CD4-positive, CD25-positive, alpha-beta regulatory T cell (primary cell): Measurements from ENCODE around the gene XYLT1. TPM values are rescaled to one million over a fixed set of nuclear protein-coding genes. Genes with fewer than 3 reads are reported as not detected.

ENCODE experiments used
- ATAC-seq, 2 donors: fragments of 150-1000 bp; cut with Tn5 transposase; one replicate each; pipeline ENCODE4 v1.10.0; 2021; ENCODE audit warnings: low read depth in 2 of 2, moderate number of reproducible peaks in 2 of 2, moderate library complexity in 1 of 2
- DNase-seq, 3 donors: peaks; one replicate each; pipeline versions ENCODE4 v3.0.0 to v3.0.0-alpha.2; 2012 to 2022; ENCODE audit warnings: mixed read lengths in 1 of 3
- H3K27ac ChIP-seq: one replicate; pipeline ENCODE4 v1.7.0; 2013; ENCODE audit warnings: mild to moderate bottlenecking, low read length; ENCODE audit not compliant: insufficient read depth, poor library complexity, severe bottlenecking
- H3K27me3 ChIP-seq: one replicate; pipeline ENCODE4 v1.7.0; 2013; ENCODE audit warnings: low read length; ENCODE audit not compliant: control insufficient read depth, insufficient read depth
- H3K36me3 ChIP-seq: one replicate; pipeline ENCODE4 v1.7.0; 2013; ENCODE audit warnings: mild to moderate bottlenecking, low read length, moderate library complexity; ENCODE audit not compliant: control insufficient read depth, insufficient read depth
- H3K4me1 ChIP-seq: 2 replicates; pipeline ENCODE4 v1.7.0; 2013; ENCODE audit warnings: mild to moderate bottlenecking, low read length; ENCODE audit not compliant: insufficient read depth, control insufficient read depth, poor library complexity, severe bottlenecking
- H3K4me3 ChIP-seq: one replicate; pipeline ENCODE4 v1.7.0; 2013; ENCODE audit warnings: low read depth, mild to moderate bottlenecking, low read length, moderate library complexity
- H3K9me3 ChIP-seq, 2 experiments: 1 replicate in 1 of 2; 2 replicates in 1 of 2; pipeline ENCODE4 v1.7.0; 2013; ENCODE audit warnings: low read length in 2 of 2, mild to moderate bottlenecking in 1 of 2, moderate library complexity in 1 of 2; ENCODE audit not compliant: control insufficient read depth in 2 of 2
- H3K27ac Mint-ChIP-seq, 3 donors: one replicate each; pipeline ENCODE4 v1.8.0; 2020 to 2022; ENCODE audit warnings: mild to moderate bottlenecking in 3 of 3, mixed read lengths in 3 of 3, moderate library complexity in 2 of 3
- H3K27me3 Mint-ChIP-seq: one replicate; pipeline ENCODE4 v1.8.0; 2022; ENCODE audit warnings: mild to moderate bottlenecking, mixed read lengths
- H3K36me3 Mint-ChIP-seq: one replicate; pipeline ENCODE4 v1.8.0; 2020; ENCODE audit warnings: mixed read lengths
- H3K4me1 Mint-ChIP-seq, 4 donors: one replicate each; pipeline ENCODE4 v1.8.0; 2020 to 2022; ENCODE audit warnings: mixed read lengths in 4 of 4, mild to moderate bottlenecking in 1 of 4
- H3K4me3 Mint-ChIP-seq, 4 donors: one replicate each; pipeline ENCODE4 v1.8.0; 2020 to 2022; ENCODE audit warnings: mild to moderate bottlenecking in 4 of 4, mixed read lengths in 4 of 4, moderate library complexity in 3 of 4
- H3K9me3 Mint-ChIP-seq, 7 donors: one replicate each; pipeline ENCODE4 v1.8.0; 2020 to 2022; ENCODE audit warnings: mixed read lengths in 7 of 7, mild to moderate bottlenecking in 3 of 7, moderate library complexity in 2 of 7
- polyA plus RNA-seq, 4 donors: library from polyadenylated mRNA; unstranded; fragments of 300-500 nt; fragmentation: Illumina TruSeq; gene quantifications; one replicate each; pipeline ENCODE4 v1.2.3, GENCODE V29; 2021
- total RNA-seq: library from RNA; stranded (reverse); gene quantifications from one replicate; pipeline ENCODE4 v1.2.3, GENCODE V29; 2022

XYLT1 gene
- total and polyA plus RNA-seq, 5 donors from 2014 or later, result 0.68 to 26.3 (median 3.1) TPM

DNA sequence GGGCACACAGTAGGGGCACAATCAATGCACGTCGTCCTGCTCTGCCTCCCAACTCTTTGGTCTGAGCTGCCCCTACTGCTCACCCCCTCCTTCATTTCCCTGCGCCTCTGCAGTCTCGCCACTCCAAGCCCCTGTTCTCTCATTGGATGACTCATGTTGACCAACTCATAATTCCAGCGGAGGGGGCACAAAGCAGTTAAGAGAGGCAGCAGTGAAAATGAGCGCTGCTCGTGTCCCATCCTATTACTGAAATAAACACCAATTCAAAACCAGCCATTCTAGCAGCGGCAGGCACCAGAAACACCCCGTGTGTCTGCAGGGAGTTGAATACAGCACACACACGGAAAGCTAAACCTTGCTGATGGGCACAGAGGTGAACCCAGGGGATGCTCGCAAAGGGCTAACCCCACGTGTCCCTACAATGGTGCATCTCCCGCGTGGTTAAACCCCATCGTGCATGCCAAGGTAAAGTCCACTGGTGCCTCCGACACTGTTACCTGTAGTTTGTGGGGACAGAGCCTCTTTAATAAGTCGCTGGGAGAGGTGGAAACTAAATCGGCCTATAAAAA is 310.4 kb downstream of the XYLT1 start:
- peaks cover 0 to 10% (median 2%) of the 10 kb centered on the region in 4 donors for H3K4me1 Mint-ChIP-seq
- Histone ChIP-seq H3K27ac (no peak overlapping the region), H3K9me3 (no peaks in the 10 kb centered on the region), H3K4me3 (no peak overlapping the region), H3K27me3 (no peaks in the 10 kb centered on the region), H3K4me1 (no peaks in the 10 kb centered on the region), H3K36me3 (peaks cover 12% of the 10 kb centered on the region)
- ATAC-seq (no peak), DNase-seq (no peak)
- H3K27me3 Mint-ChIP-seq, result no peaks in the 10 kb centered on the region
- H3K36me3 Mint-ChIP-seq, result peaks cover 38% of the 10 kb centered on the region
- no peaks in the 10 kb centered on the region for H3K9me3 Mint-ChIP-seq
- H3K4me3 Mint-ChIP-seq, result no peak overlapping the region
- no peak overlapping the region for H3K27ac Mint-ChIP-seq

DNA sequence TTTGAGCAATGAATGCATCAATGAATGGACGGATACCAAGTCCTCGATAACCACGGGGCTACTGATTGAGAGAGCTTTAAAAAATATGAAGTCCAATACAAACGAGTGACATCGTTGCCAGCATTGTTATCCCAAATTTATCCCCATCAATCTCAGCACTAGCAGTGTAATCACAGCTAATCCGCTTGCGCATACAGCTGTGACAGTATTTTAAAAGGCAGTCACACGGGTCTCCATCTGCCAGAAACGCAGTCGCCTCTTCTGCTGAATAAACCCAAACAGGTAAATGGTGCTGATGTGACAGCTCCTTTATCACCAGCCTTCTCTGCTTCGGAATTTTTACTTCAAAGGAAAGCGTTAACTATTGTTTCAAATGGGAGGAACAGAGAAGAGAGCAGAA is 311.1 kb downstream of the XYLT1 start:
- Mint-ChIP-seq H3K27ac (no peak overlapping the region), H3K4me3 (no peak overlapping the region), H3K27me3 (no peaks in the 10 kb centered on the region), H3K9me3 (no peaks in the 10 kb centered on the region), H3K36me3 (peaks cover 38% of the 10 kb centered on the region), H3K4me1 (peaks cover 0 to 10% (median 2%) of the 10 kb centered on the region in 4 donors)
- Histone ChIP-seq H3K36me3 (peaks cover 12% of the 10 kb centered on the region), H3K4me1 (no peaks in the 10 kb centered on the region), H3K27me3 (no peaks in the 10 kb centered on the region), H3K9me3 (no peaks in the 10 kb centered on the region), H3K4me3 (no peak overlapping the region), H3K27ac (no peak overlapping the region)
- ATAC-seq (no peak), DNase-seq (no peak)

DNA sequence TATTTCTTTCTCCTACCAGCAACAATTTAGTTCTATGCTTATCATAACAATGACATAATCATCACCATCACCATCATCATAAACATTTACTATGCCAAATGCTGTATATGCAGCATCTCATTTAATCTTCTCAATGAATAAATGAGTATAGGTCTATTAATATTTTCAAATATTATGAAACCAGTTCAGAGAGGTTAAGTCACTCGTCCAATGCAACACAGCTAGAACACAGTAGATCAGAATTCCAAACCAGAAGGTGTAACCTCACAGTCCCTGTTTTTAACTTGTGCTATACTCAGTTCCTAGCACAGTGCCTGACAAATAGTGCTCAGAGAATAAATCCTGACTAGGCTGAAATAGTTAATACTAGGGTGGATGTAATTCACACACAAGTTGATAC is 314.8 kb downstream of the XYLT1 start:
- Histone ChIP-seq H3K9me3 (no peaks in the 10 kb centered on the region), H3K27me3 (no peaks in the 10 kb centered on the region), H3K4me3 (no peak overlapping the region), H3K36me3 (peaks cover 12% of the 10 kb centered on the region), H3K4me1 (no peaks in the 10 kb centered on the region), H3K27ac (no peak overlapping the region)
- Mint-ChIP-seq H3K4me1 (peaks cover 0 to 5% (median under 1%) of the 10 kb centered on the region in 4 donors), H3K27ac (no peak overlapping the region), H3K27me3 (no peaks in the 10 kb centered on the region), H3K9me3 (no peaks in the 10 kb centered on the region), H3K36me3 (peaks cover 36% of the 10 kb centered on the region), H3K4me3 (no peak overlapping the region)
- DNase-seq (no peak), ATAC-seq (no peak)

DNA sequence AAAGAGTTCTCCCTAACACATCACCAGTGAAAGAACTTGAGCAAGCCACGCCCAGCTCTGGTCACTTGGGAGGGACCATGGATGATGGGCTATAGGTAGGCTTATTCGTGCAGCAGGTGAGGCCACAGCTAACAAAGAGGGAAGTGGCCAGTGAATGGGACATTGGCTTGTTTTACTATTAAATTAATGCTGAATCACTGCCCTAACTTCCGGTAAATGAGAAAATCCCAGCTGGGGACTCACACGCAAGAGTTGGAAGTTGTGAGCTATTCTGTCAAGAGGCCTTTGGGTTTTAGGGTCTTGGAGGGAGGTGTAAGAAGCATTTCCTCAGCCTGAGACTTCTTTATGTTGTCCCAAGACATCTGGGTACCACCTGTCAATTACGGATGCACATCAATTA is 315.3 kb downstream of the XYLT1 start:
- H3K4me3 ChIP-seq, result no peak overlapping the region
- Mint-ChIP-seq H3K27ac (no peak overlapping the region), H3K4me3 (no peak overlapping the region), H3K27me3 (no peaks in the 10 kb centered on the region), H3K36me3 (peaks cover 36% of the 10 kb centered on the region), H3K4me1 (peaks cover 0 to 5% (median 2%) of the 10 kb centered on the region in 4 donors), H3K9me3 (no peaks in the 10 kb centered on the region)
- ATAC-seq (no peak), DNase-seq (no peak)
- no peaks in the 10 kb centered on the region for H3K4me1 ChIP-seq
- no peaks in the 10 kb centered on the region for H3K9me3 ChIP-seq
- H3K36me3 ChIP-seq, result peaks cover 12% of the 10 kb centered on the region
- no peaks in the 10 kb centered on the region for H3K27me3 ChIP-seq
- H3K27ac ChIP-seq, result no peak overlapping the region

DNA sequence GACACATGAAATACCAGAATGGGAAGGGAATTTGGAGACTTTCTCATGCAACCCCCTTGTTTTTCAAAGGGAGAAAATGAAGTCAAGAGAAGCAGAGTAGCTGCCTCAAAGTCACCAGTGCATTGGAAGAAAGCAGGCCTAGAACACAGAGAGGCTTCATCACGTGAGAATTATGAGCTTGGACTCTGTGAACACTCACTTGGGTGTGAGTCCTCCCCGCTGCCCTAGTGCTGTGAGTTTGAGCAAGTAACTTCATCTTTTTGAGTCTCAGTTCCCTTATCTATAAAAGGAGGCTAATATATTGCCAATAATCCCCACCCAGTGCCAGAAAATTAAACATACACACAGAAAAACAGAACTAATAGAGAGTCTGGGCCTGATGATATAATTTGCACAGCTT is 315.8 kb downstream of the XYLT1 start:
- H3K4me3 Mint-ChIP-seq, result no peak overlapping the region
- Histone ChIP-seq H3K36me3 (peaks cover 12% of the 10 kb centered on the region), H3K27ac (no peak overlapping the region), H3K4me3 (no peak overlapping the region), H3K4me1 (no peaks in the 10 kb centered on the region), H3K9me3 (no peaks in the 10 kb centered on the region), H3K27me3 (no peaks in the 10 kb centered on the region)
- peaks cover 32% of the 10 kb centered on the region for H3K36me3 Mint-ChIP-seq
- no peaks in the 10 kb centered on the region for H3K9me3 Mint-ChIP-seq
- peaks cover 0 to 5% (median 4%) of the 10 kb centered on the region in 4 donors for H3K4me1 Mint-ChIP-seq
- no peak for ATAC-seq
- no peak overlapping the region for H3K27ac Mint-ChIP-seq
- no peak for DNase-seq
- no peaks in the 10 kb centered on the region for H3K27me3 Mint-ChIP-seq

DNA sequence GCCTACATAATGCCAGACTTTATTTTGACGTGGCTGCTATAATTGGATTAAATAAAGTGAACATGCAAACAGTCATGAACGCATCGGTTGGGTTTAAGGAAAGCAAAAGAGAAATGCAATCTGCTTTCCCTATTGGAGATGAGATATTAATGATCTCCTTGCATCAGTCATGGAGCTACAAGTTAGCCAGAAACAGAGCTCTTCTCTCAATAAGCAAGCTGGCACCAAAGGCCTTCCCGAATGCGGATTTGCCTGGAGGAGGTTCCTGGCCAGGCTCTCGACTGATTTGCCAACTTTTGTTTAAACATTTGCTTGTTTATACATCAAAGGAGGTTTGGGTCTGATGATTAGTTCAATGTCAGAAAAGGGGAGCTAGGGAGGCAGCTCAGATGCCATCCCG is 318.4 kb downstream of the XYLT1 start:
- H3K36me3 ChIP-seq, result no peaks in the 10 kb centered on the region
- H3K4me3 Mint-ChIP-seq, result no peak overlapping the region
- no peaks in the 10 kb centered on the region for H3K27me3 Mint-ChIP-seq
- H3K36me3 Mint-ChIP-seq, result peaks cover 11% of the 10 kb centered on the region
- no peak overlapping the region for H3K27ac ChIP-seq
- peaks cover 0 to 6% (median 2%) of the 10 kb centered on the region in 4 donors for H3K4me1 Mint-ChIP-seq
- DNase-seq (no peak), ATAC-seq (no peak)
- H3K9me3 ChIP-seq, result no peaks in the 10 kb centered on the region
- H3K4me3 ChIP-seq, result no peak overlapping the region
- H3K27ac Mint-ChIP-seq, result no peak overlapping the region
- no peaks in the 10 kb centered on the region for H3K4me1 ChIP-seq
- no peaks in the 10 kb centered on the region for H3K27me3 ChIP-seq
- H3K9me3 Mint-ChIP-seq, result peaks cover 0 to 1% (median 0%) of the 10 kb centered on the region in 7 donors

DNA sequence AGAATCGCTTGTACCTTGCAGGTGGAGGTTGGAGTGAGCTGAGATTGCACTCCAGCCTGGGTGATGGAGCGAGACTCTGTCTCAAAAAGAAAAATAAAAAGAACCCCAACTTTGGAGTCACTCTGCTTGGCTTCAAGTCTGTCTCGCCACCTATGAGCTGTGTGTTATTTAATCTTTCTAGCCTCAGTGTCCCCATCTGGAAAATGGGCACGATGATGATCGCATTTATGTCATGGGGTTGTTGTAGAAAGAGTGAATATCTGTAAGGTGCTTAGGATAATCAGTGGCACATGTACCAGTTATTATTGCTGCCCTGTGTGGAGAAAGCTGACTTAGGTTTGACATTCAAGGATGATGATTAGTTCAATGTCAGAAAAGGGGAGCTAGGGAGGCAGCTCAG is 319.4 kb downstream of the XYLT1 start:
- H3K36me3 Mint-ChIP-seq, result peaks cover 15% of the 10 kb centered on the region
- no peaks in the 10 kb centered on the region for H3K27me3 Mint-ChIP-seq
- Histone ChIP-seq H3K27ac (no peak overlapping the region), H3K27me3 (no peaks in the 10 kb centered on the region), H3K4me1 (no peaks in the 10 kb centered on the region), H3K9me3 (no peaks in the 10 kb centered on the region), H3K36me3 (no peaks in the 10 kb centered on the region), H3K4me3 (no peak overlapping the region)
- no peak overlapping the region for H3K27ac Mint-ChIP-seq
- H3K4me3 Mint-ChIP-seq, result no peak overlapping the region
- peaks cover 0 to 1% (median 0%) of the 10 kb centered on the region in 7 donors for H3K9me3 Mint-ChIP-seq
- H3K4me1 Mint-ChIP-seq, result peaks cover 0 to 8% (median 2%) of the 10 kb centered on the region in 4 donors
- DNase-seq (no peak), ATAC-seq (no peak)

DNA sequence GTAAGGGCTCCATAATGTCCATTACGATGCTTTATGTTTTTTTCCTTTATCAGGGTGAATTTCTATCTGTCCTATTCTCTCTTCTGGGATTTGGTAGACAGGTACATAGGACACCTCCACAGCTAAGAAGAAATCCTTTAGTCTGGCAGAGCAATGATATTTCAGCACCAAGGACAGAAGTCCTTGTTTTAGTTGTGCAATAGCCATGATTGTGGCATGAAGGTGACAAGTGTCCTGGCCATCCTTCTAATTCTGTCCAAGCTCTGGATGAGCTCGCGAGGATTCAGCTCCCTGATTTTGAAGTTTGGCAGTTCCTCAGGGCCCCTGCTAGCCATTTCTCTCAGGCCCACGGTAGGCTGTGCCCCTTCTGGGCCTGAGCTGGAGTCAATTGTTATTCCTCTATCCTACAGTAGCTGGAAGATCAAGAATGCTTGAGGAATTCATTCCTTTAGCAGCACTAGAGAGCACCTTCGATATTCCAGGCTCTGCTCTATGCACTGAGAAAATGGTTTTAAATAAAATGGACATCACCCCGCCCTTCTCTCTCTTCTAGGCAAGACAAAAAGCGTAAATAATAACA is 320.8 kb downstream of the XYLT1 start:
- H3K36me3 ChIP-seq, result no peaks in the 10 kb centered on the region
- H3K9me3 ChIP-seq, result no peaks in the 10 kb centered on the region
- Mint-ChIP-seq H3K27me3 (no peaks in the 10 kb centered on the region), H3K9me3 (peaks cover 0 to 1% (median 0%) of the 10 kb centered on the region in 7 donors), H3K4me1 (peaks cover 0 to 9% (median 2%) of the 10 kb centered on the region in 4 donors), H3K36me3 (peaks cover 13% of the 10 kb centered on the region), H3K27ac (peak overlapping the region in 1 of 3 donors; percentile 22), H3K4me3 (no peak overlapping the region)
- H3K27me3 ChIP-seq, result no peaks in the 10 kb centered on the region
- no peak overlapping the region for H3K4me3 ChIP-seq
- H3K4me1 ChIP-seq, result no peaks in the 10 kb centered on the region
- DNase-seq (no peak), ATAC-seq (no peak)
- H3K27ac ChIP-seq, result no peak overlapping the region
